GM12892 (cell line): ENCODE measurements around the gene HTT.

Source experiments
- POLR2A ChIP-seq: IDR thresholded peaks from 2 replicates; pipeline ENCODE4 v1.6.1; 2011; ENCODE audit warnings: low read depth, low read length, control low read depth
- POLR2AphosphoS5 ChIP-seq: IDR thresholded peaks from 2 replicates; pipeline ENCODE4 v1.6.1; 2011; ENCODE audit warnings: low read depth, low read length, control low read depth
- TAF1 ChIP-seq: IDR thresholded peaks from 2 replicates; pipeline ENCODE4 v1.6.1; 2011; ENCODE audit warnings: low read depth, mild to moderate bottlenecking, control low read depth, low read length, borderline replicate concordance

DNA sequence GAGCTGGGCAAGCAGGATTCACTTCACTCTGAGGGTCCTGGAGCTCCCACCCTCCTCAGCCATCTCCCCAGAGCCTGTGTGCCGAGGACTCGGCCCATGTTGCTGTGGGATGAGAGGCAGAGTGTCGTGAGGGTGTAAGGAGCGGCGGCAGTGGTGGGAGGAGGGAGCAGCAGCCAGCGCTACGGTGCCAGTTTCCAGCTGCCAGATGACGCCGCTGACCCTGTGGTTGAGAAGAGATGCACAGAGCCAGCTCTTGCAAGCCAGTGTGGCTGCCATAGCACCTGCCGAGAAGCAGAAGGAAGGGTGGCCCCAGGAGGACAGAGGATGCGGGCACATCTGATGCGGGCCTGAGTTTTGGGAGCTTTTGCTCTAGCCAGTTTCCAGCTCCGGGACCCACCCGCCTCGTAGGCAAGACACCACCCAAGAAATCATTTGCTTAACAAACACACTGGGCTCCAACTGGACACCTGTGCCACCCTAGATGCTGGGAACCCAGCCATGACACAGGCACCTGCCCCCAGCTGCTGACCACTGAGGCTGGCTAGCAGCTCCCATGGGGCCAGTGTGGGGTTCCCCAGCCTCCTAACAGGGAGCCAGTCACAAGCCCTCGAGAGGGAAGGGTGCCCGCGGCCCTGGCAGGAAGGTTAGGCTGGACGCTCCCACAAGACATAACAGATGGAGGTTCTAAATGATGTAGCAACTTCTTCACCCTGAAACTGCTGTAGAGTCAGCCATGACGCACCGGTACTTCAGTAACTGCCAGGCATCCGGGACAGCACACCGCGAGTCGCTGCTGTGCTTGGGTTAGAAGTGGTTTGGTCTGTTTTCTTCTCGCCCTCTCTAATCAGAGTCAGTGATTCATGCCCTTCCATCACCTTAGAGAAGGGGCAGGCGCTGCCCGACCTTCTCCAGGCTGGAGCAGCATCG is 183.3 kb downstream of the HTT start:
- TF ChIP-seq POLR2AphosphoS5 (no peak), POLR2A (no peak), TAF1 (no peak)
